Left ventricle myocardium inferior (tissue), 1 donor: ENCODE measurements around the gene DGKH. TPM values are rescaled to one million over a fixed set of nuclear protein-coding genes. Genes with fewer than 3 reads are reported as not detected.
A peak's percentile ranks its signal among the peaks of the same experiment; 100 is the strongest.

Experiments used
- DNase-seq: peaks from one replicate; pipeline ENCODE4 v3.0.0-alpha.2; 2020
- H3K27ac ChIP-seq: fragments of 200-600 bp; replicated peaks from 2 replicates; pipeline ENCODE4 v1.8.0; 2021
- H3K27me3 ChIP-seq: fragments of 200-600 bp; 2 replicates; pipeline ENCODE4 v1.8.0; 2021; ENCODE audit warnings: low read depth
- H3K36me3 ChIP-seq: fragments of 200-600 bp; 2 replicates; pipeline ENCODE4 v1.8.0; 2021
- H3K4me1 ChIP-seq: fragments of 200-600 bp; 2 replicates; pipeline ENCODE4 v1.8.0; 2021
- H3K4me3 ChIP-seq: fragments of 200-600 bp; 2 replicates; pipeline ENCODE4 v1.8.0; 2021; ENCODE audit warnings: mild to moderate bottlenecking, moderate library complexity
- H3K9me3 ChIP-seq: fragments of 200-600 bp; replicated peaks from 2 replicates; pipeline ENCODE4 v1.8.0; 2021
- CTCF ChIP-seq: fragments of 200-600 bp; IDR thresholded peaks from 2 replicates; pipeline ENCODE4 v1.8.0; 2021; ENCODE audit warnings: antibody characterized with exemption, mild to moderate bottlenecking, borderline replicate concordance
- intact Hi-C: fragments of 100-400 bp; cut with micrococcal nuclease; formaldehyde crosslinking; loops from one replicate; pipeline ENCODE4 v1.11.0; 2022
- total RNA-seq: library from RNA; stranded (reverse); fragmentation: NEBNext Ultra II Directional; extraction: Animal tissue kit (Norgen Biotek cat#: 25700); gene quantifications from one replicate; pipeline ENCODE4 v1.2.1, GENCODE V29; 2021
- donor health status: DM: no; HTN: yes; CAD: no; lungs with severe emphysema.

Gene DGKH
- total RNA-seq, 1 donor from 2014 or later: 4.8 TPM

GRCh38 chr13:42049454-42049813 is 986 bp downstream of the DGKH start:
- Histone ChIP-seq H3K4me1 (peaks cover 43% of the 10 kb centered on the region), H3K27ac (peak overlapping the region; percentile 93), H3K9me3 (no peaks in the 10 kb centered on the region), H3K36me3 (no peaks in the 10 kb centered on the region), H3K4me3 (peak overlapping the region; percentile 91), H3K27me3 (no peaks in the 10 kb centered on the region)
- DNase-seq: no peak
- TF ChIP-seq CTCF: no peak
- intact Hi-C loops: no loop called here

GRCh38 chr13:42054798-42055499 is 6.5 kb downstream of the DGKH start:
- no peaks in the 10 kb centered on the region for H3K27me3 ChIP-seq
- no peak for DNase-seq
- H3K27ac ChIP-seq: peak overlapping the region; percentile 37
- H3K36me3 ChIP-seq: peaks cover 9% of the 10 kb centered on the region
- H3K9me3 ChIP-seq: peaks cover 10% of the 10 kb centered on the region
- peak overlapping the region; percentile 20 for H3K4me3 ChIP-seq
- intact Hi-C loops: no loop called here
- peaks cover 30% of the 10 kb centered on the region for H3K4me1 ChIP-seq
- no peak for TF ChIP-seq CTCF

GRCh38 chr13:42055500-42056085 is 7.1 kb downstream of the DGKH start:
- intact Hi-C loops: no loop called here
- Histone ChIP-seq H3K36me3 (peaks cover 9% of the 10 kb centered on the region), H3K4me3 (peak overlapping the region; percentile 20), H3K4me1 (peaks cover 27% of the 10 kb centered on the region), H3K9me3 (peaks cover 10% of the 10 kb centered on the region), H3K27me3 (no peaks in the 10 kb centered on the region), H3K27ac (peak overlapping the region; percentile 37)
- no peak for DNase-seq
- no peak for TF ChIP-seq CTCF

- TF ChIP-seq CTCF: no peak
- H3K27ac ChIP-seq: peak overlapping the region; percentile 37
- DNase-seq: no peak
- peaks cover 27% of the 10 kb centered on the region for H3K4me1 ChIP-seq
- H3K36me3 ChIP-seq: peaks cover 9% of the 10 kb centered on the region
- H3K9me3 ChIP-seq: peaks cover 10% of the 10 kb centered on the region
- intact Hi-C loops: no loop called here
- peak overlapping the region; percentile 20 for H3K4me3 ChIP-seq
- H3K27me3 ChIP-seq: no peaks in the 10 kb centered on the region
Observed at GRCh38 chr13:42056146-42056545, 7.7 kb downstream of the DGKH start.

GRCh38 chr13:42056583-42056982 is 8.1 kb downstream of the DGKH start:
- H3K9me3 ChIP-seq: peaks cover 10% of the 10 kb centered on the region
- no peak overlapping the region for H3K4me3 ChIP-seq
- H3K36me3 ChIP-seq: peaks cover 9% of the 10 kb centered on the region
- DNase-seq: no peak
- H3K27ac ChIP-seq: no peak overlapping the region
- intact Hi-C loops: no loop called here
- H3K4me1 ChIP-seq: peaks cover 27% of the 10 kb centered on the region
- TF ChIP-seq CTCF: no peak
- no peaks in the 10 kb centered on the region for H3K27me3 ChIP-seq
